ENCODE measurements around the gene VOPP1. TPM values are rescaled to one million over a fixed set of nuclear protein-coding genes. Genes with fewer than 3 reads are reported as not detected.

VOPP1 gene
- total RNA-seq, 2 donors from 2014 or later, result 58.0 to 70.9 TPM

DNA sequence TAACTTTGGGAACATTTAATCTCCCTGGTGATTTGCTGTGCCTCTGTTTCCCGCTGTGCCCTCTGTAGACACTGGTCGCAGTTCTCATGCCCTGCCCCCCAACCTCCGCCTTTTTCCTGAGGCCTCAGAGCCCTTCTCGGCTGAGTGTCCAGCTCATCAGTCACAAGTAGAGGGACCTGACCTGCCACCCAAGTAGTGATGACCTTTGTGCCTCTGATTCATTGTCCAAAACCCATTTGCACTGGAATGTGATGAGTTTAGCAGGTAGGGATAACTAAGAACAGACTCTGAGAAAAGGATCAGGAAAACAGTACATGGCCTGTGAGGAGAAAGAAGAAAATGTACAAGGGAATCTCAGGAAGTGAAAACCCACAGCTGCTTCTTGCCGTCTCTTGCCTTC, 148.4 kb downstream of the VOPP1 start:
- Mint-ChIP-seq H3K36me3 (ENCODE audit: low read depth) (peaks cover 11% of the 10 kb centered on the region), H3K9me3 (no peaks in the 10 kb centered on the region), H3K4me3 (no peak overlapping the region), H3K27me3 (no peaks in the 10 kb centered on the region), H3K4me1 (peaks cover 7% of the 10 kb centered on the region), H3K27ac (no peak overlapping the region)
- no peak for ATAC-seq (replicated peaks)

DNA sequence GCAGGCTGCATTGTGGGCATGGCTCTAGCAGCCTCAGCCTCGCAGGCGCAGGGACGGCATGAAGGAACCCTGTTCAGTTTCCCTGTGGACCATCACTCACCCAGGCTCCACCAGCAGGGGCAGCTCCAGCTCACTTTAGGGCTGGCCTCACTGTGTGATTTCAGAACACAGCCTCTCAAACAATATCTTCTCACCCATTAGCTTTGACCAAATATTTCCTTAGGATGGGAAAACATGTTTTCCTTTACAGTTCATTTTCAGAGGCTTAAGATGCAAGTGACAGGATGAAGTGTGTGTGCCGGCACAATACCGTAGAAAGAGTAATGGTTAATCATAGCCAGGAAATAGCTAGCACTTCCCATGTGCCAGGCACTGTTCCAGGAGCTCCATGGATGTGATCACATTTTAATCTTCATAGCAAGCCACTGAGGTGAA, 149.0 kb downstream of the VOPP1 start:
- no peak for ATAC-seq (replicated peaks)
- Mint-ChIP-seq H3K4me1 (peaks cover 7% of the 10 kb centered on the region), H3K4me3 (no peak overlapping the region), H3K27me3 (no peaks in the 10 kb centered on the region), H3K9me3 (no peaks in the 10 kb centered on the region), H3K36me3 (ENCODE audit: low read depth) (peaks cover 11% of the 10 kb centered on the region), H3K27ac (no peak overlapping the region)

Other genes starting within 250 kb of the VOPP1 start
- gene LANCL2, start 207.2 kb downstream of the VOPP1 start, total RNA-seq, result 1 to 10 TPM; 6.7 to 9.4 TPM

All from activated T-helper 17 cell treated with anti-CD3 and anti-CD28 coated beads, Interleukin-2, amount 50 U/mL, for 72 hours (primary cell).